ENCODE measurements around the gene MYOT. TPM values are rescaled to one million over a fixed set of nuclear protein-coding genes. Genes with fewer than 3 reads are reported as not detected.
A peak's percentile ranks its signal among the peaks of the same experiment; 100 is the strongest.

The MYOT gene
- total and polyA plus RNA-seq, 2 of the 4 experiments (the other 2 are of a cell fraction) = not detected

- ATAC-seq (ENCODE audit: low read depth) (no peak), DNase-seq (no peak)
- Histone ChIP-seq H3K14ac (replicated peaks; ENCODE audit: low read depth, low read length) (no peak overlapping the region), H2BK5ac (ENCODE audit: low read depth, low read length, poor library complexity, severe bottlenecking) (no peak overlapping the region), H4K8ac (ENCODE audit: low read depth in 2 of 2, low read length in 2 of 2) (no peak overlapping the region), H3K9me3 (ENCODE audit: control insufficient read depth, insufficient read depth, low read length) (no peaks in the 10 kb centered on the region), H2AK5ac (ENCODE audit: low read depth, low read length) (no peak overlapping the region), H2BK120ac (ENCODE audit: low read depth, low read length) (no peak overlapping the region), H3K18ac (ENCODE audit: low read depth, low read length) (no peak overlapping the region), H3K27ac (ENCODE audit: insufficient read depth, low read length) (no peak overlapping the region), H3K36me3 (ENCODE audit: control insufficient read depth, insufficient read depth, low read length) (no peaks in the 10 kb centered on the region), H3K4me3 (ENCODE audit: insufficient read depth, low read depth, low read length) (no peak overlapping the region), H2BK15ac (ENCODE audit: low read depth, low read length) (no peak overlapping the region), H4K91ac (ENCODE audit: insufficient read depth, low read depth, low read length) (no peak overlapping the region), H2AFZ (replicated peaks; ENCODE audit: low read length, poor library complexity) (no peak overlapping the region), H3K79me1 (ENCODE audit: low read depth in 1 of 2, low read length in 2 of 2) (no peaks in the 10 kb centered on the region), H3K56ac (ENCODE audit: extremely low read depth, insufficient read depth, low read length) (no peak overlapping the region), H3K9ac (ENCODE audit: low read depth, low read length) (no peak overlapping the region), H3K4me1 (ENCODE audit: control insufficient read depth, insufficient read depth, low read length) (no peaks in the 10 kb centered on the region), H3K27me3 (ENCODE audit: control insufficient read depth, insufficient read depth, low read length) (peaks cover 2% of the 10 kb centered on the region; the same call in 1 of the 2 replicates), H2AK9ac (replicated peaks; ENCODE audit: low read depth, low read length, poor library complexity) (no peak overlapping the region), H3K4ac (ENCODE audit: low read depth, low read length) (no peak overlapping the region), H2BK20ac (ENCODE audit: low read depth, low read length) (no peak overlapping the region), H3K4me2 (ENCODE audit: low read depth, low read length) (no peak overlapping the region), H4K5ac (ENCODE audit: low read depth, low read length) (no peak overlapping the region), H4K20me1 (ENCODE audit: insufficient read depth, low read length) (no peaks in the 10 kb centered on the region), H3K23ac (ENCODE audit: low read depth, low read length) (no peak overlapping the region), H3K9me1 (ENCODE audit: insufficient read depth, low read length) (no peaks in the 10 kb centered on the region)
- ChIA-PET POLR2A (ENCODE audit: unreplicated experiment) (no interaction called here), CTCF (no interaction called here)
- WGBS, 2 experiments (ENCODE audit: extremely low coverage in 2 of 2, insufficient read length in 1 of 2) = no CpG with 5 or more reads among the region's 4 CpGs
- no peak for TF ChIP-seq USF2 (IDR thresholded peaks at IDR 0.05; ENCODE audit: low read depth, low read length)
- TF ChIP-seq MAFK (IDR thresholded peaks at IDR 0.05; ENCODE audit: low read depth, low read length) = peak; percentile 93
- in situ Hi-C loops (cut with MboI; ENCODE audit: low sequenced_read_pairs) = no loop called here
- no TSS peak for BruUV-seq (replicated peaks)
- intact Hi-C loops (cut with micrococcal nuclease) = no loop called here
- dilution Hi-C loops (cut with HindIII; ENCODE audit: low sequenced_read_pairs, unreplicated experiment) = no loop called here
Measured at GRCh38 chr5:137866541-137867388, 895 bp upstream of the MYOT start.
